ENCODE data around the gene VARS2. TPM values are rescaled to one million over a fixed set of nuclear protein-coding genes. Genes with fewer than 3 reads are reported as not detected.

VARS2 gene
- total RNA-seq, 1 donor from 2014 or later = 34.7 TPM

- DNase-seq (ENCODE audit: low read depth) = no peak
- Histone ChIP-seq H3K4me3 (ENCODE audit: low read depth, low read length) (no peak overlapping the region), H3K36me3 (ENCODE audit: control insufficient read depth, insufficient read depth, low read length) (no peaks in the 10 kb centered on the region), H3K27me3 (ENCODE audit: control insufficient read depth, insufficient read depth, low read length) (no peaks in the 10 kb centered on the region)
- no peak for TF ChIP-seq CTCF (IDR thresholded peaks at IDR 0.05; ENCODE audit: insufficient read depth, low read length, poor library complexity, severe bottlenecking)
Observed at GRCh38 chr6:30944051-30944450, 30.0 kb downstream of the VARS2 start.

- Histone ChIP-seq H3K36me3 (ENCODE audit: control insufficient read depth, insufficient read depth, low read length) (no peaks in the 10 kb centered on the region), H3K4me3 (ENCODE audit: low read depth, low read length) (no peak overlapping the region), H3K27me3 (ENCODE audit: control insufficient read depth, insufficient read depth, low read length) (no peaks in the 10 kb centered on the region)
- no peak for DNase-seq (ENCODE audit: low read depth)
- no peak for TF ChIP-seq CTCF (IDR thresholded peaks at IDR 0.05; ENCODE audit: insufficient read depth, low read length, poor library complexity, severe bottlenecking)
Observed at GRCh38 chr6:30945281-30945680, 31.2 kb downstream of the VARS2 start.

GRCh38 chr6:30947231-30947630, 33.2 kb downstream of the VARS2 start:
- no peak for DNase-seq (ENCODE audit: low read depth)
- H3K27me3 ChIP-seq (ENCODE audit: control insufficient read depth, insufficient read depth, low read length) = no peaks in the 10 kb centered on the region
- H3K36me3 ChIP-seq (ENCODE audit: control insufficient read depth, insufficient read depth, low read length) = no peaks in the 10 kb centered on the region
- H3K4me3 ChIP-seq (ENCODE audit: low read depth, low read length) = no peak overlapping the region
- TF ChIP-seq CTCF (IDR thresholded peaks at IDR 0.05; ENCODE audit: insufficient read depth, low read length, poor library complexity, severe bottlenecking) = no peak

GRCh38 chr6:30948811-30949210, 34.8 kb downstream of the VARS2 start:
- no peak for DNase-seq (ENCODE audit: low read depth)
- no peak overlapping the region for H3K4me3 ChIP-seq (ENCODE audit: low read depth, low read length)
- H3K36me3 ChIP-seq (ENCODE audit: control insufficient read depth, insufficient read depth, low read length) = no peaks in the 10 kb centered on the region
- no peak for TF ChIP-seq CTCF (IDR thresholded peaks at IDR 0.05; ENCODE audit: insufficient read depth, low read length, poor library complexity, severe bottlenecking)
- no peaks in the 10 kb centered on the region for H3K27me3 ChIP-seq (ENCODE audit: control insufficient read depth, insufficient read depth, low read length)

GRCh38 chr6:30951907-30952469, 38.0 kb downstream of the VARS2 start:
- Histone ChIP-seq H3K36me3 (ENCODE audit: control insufficient read depth, insufficient read depth, low read length) (no peaks in the 10 kb centered on the region), H3K4me3 (ENCODE audit: low read depth, low read length) (no peak overlapping the region), H3K27me3 (ENCODE audit: control insufficient read depth, insufficient read depth, low read length) (no peaks in the 10 kb centered on the region)
- no peak for TF ChIP-seq CTCF (IDR thresholded peaks at IDR 0.05; ENCODE audit: insufficient read depth, low read length, poor library complexity, severe bottlenecking)
- DNase-seq (ENCODE audit: low read depth) = no peak

- no peak for TF ChIP-seq CTCF (IDR thresholded peaks at IDR 0.05; ENCODE audit: insufficient read depth, low read length, poor library complexity, severe bottlenecking)
- no peaks in the 10 kb centered on the region for H3K27me3 ChIP-seq (ENCODE audit: control insufficient read depth, insufficient read depth, low read length)
- no peak for DNase-seq (ENCODE audit: low read depth)
- no peaks in the 10 kb centered on the region for H3K36me3 ChIP-seq (ENCODE audit: control insufficient read depth, insufficient read depth, low read length)
- no peak overlapping the region for H3K4me3 ChIP-seq (ENCODE audit: low read depth, low read length)
Observed at GRCh38 chr6:30954631-30955366, 40.8 kb downstream of the VARS2 start.
